Measurements from ENCODE around the gene LRG1.

- TF ChIP-seq CTCF (IDR thresholded peaks at IDR 0.05), result no peak
- TF ChIP-seq POLR2A (IDR thresholded peaks at IDR 0.05), result no peak
- TF ChIP-seq POLR2AphosphoS5 (IDR thresholded peaks at IDR 0.05), result no peak
- TF ChIP-seq EP300 (IDR thresholded peaks at IDR 0.05), result no peak
Measured at GRCh38 chr19:4566402-4567051, 26.7 kb upstream of the LRG1 start.

Data from gastroesophageal sphincter (tissue), 3 donors.